HG03108 (cell line): ENCODE data around the gene GMDS.

Experiments used
- ATAC-seq: cut with Tn5 transposase; IDR thresholded peaks from one replicate; pipeline ENCODE4 v1.9.1; 2021; ENCODE audit warnings: moderate library complexity; ENCODE audit not compliant: unreplicated experiment

Gene GMDS

DNA sequence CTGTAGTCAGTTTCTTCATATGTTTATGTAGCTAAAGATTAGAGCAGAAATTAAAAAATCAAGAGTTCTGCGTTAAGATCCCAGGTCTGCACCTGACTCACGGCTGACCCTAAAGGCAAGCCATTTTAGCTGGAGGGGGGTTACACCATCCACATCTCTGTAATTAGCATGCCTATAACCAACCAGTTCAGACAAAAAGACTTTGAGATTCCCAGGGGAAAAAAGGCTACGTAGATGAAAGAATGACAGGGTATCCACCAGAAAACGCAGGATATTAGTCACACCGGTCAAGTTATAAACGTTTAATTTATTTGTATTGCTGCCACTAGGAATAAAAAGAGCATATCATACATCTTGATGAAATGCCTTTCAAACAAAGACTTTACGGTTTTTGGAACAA lies 336.6 kb downstream of the GMDS start:
- no peak for ATAC-seq

DNA sequence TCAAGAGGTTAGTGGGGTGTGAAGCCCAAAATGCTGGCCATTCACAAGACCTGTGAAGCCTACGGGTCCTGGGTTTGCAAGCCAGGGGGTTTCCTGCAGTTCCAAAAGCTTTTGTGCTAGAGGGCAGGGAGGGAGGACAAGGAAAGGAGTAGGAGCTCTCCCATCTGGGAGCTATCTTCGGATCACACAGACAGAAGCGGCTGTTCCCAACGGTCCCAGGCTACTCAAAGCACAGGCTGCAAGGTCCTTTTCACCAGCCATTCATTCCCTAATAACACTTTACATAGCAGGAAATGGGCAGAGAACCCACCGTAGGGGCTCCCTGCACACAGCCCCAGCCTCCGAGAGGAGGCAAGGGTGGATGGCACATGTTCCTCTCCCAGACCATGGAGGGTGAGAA lies 338.8 kb downstream of the GMDS start:
- ATAC-seq: no peak

DNA sequence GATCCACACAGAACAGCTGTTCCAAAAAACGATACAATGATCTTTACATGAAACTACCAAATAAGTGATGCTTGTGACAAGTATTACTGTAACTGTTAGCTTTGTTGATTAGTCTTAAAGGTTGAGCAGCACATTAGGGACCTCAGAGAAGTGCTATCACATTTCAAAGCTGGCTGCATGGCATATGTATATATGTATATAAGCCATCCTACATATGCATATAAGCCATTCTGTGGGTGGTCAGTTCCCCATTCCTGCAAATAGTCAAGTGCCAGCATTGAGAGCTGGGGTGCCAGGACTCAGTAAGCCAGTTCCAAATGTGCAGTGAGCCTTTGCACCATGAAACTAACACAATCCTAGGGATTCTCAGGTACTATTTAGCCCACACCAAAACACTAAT lies 339.4 kb downstream of the GMDS start:
- no peak for ATAC-seq

DNA sequence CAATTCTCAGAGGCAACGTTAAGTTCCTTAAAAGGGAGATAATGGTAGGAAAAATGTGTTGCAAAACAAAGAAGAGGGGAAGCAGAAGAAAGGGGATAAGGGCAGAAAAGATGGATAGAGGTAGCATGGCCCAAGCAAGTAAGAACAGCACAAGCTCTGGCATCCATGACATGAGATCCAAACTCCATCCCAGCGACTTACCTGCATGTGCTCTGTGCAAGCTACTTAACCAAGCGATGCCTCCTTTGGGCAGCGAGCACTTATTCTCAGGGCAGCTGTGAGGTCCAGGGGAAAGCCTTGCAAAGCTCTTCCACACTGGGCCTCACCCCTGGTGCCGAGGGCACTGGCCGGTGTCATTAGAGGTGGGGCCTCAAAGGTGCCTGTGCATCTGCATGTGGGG lies 340.5 kb downstream of the GMDS start:
- ATAC-seq: no peak

DNA sequence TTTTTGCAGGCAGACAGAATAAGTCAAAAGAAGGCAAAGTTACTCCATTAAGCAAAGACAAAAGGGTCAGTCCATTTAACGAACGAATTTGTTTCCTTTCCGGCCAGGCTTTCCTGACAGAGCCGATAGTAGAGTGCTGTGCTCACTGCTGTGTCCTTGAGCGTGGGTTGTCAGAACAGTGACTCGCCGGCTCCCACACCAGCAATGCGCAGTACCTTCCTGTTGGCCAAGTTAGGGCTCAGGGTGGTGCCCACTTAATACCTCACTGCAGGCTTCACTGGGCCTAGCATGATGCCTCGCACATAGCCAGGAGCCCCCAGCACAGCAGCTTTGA lies 341.0 kb downstream of the GMDS start:
- no peak for ATAC-seq

DNA sequence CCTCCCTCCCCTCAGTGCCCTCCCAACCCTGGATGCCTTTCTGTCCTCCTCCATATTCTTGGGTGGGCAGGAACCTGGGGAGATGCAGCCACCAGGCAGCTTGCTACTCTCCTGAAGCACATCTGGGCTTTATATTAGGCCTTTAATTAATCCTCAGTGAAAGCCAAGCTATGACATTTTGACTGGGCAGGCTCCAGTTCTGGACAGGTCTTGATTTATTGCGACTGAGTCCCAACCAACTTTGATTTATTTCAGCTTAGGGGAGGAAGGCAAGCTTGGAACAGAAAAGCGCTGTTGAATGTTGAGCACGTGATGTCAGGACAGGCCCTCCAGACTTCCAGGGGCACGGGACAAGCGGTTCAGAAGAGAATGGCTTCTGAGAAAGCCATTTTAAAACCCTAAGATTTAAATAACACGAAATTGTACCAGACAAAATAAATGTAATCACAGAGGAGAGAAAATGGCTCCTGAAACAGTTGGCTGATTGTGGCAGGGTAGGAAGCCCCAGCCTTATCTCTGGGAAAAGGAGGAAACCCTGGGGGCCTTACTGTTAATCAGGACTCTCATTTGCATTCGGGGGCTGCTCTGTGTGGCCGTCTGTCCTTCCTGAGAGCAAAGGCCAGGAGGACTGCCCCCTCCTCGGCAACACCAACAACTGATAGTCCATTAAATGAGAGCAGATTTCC lies 341.5 kb downstream of the GMDS start:
- no peak for ATAC-seq

DNA sequence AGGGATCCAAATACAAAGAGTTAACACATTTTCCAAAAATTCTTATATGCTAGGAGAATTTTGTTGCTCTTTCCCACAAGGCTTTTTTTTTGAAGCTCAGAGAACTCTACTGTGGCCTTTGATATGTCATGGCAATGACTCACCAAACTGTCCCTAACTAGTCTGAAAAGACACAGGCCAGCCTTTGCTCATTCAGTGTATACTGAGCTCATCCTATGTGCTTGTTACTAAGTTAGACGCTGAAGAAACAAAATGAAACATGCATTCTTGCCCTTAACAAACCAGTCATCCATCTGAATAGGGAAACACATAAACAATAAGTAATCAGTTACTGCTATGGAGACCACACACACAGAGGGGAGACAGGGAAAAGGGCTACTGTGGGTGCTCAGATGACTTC lies 343.8 kb downstream of the GMDS start:
- no peak for ATAC-seq

DNA sequence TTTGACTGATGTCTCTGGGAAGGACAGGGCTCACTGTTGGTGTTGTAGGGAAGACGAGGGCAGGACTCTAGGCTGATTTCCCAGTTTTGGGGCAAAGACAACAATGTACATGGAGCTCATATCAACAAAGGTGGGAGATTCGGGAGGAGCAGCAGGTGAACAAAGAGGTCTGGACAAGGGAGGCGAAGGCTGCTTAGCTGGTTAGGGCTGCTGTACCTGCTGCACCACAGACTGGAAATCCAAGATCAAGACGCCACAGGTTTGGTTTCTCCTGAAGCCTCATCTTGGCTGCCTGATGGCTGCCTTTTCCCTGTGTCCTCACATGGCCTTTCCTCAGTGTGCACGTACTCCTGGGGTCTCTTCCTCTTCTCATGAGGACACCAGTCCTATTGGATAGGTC lies 348.5 kb downstream of the GMDS start:
- ATAC-seq: no peak

DNA sequence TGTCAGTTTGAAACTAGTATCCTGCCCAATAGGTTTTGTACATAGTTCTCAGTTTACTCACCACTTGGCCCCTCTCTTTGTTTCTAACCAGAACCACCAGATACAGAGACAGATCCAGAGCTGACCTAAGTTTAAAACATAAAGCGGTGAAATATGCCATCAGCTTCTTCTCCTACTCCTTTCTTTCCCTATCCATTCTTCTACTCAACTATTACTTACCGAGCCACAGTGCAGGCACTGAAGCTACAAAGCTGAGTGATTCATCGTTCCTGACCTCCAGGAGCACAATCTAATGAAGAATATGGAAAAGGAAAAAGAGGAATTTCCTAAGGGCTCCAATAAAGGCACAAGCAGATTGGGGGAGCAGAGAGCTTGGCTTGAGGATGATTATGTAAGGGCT lies 349.7 kb downstream of the GMDS start:
- no peak for ATAC-seq

DNA sequence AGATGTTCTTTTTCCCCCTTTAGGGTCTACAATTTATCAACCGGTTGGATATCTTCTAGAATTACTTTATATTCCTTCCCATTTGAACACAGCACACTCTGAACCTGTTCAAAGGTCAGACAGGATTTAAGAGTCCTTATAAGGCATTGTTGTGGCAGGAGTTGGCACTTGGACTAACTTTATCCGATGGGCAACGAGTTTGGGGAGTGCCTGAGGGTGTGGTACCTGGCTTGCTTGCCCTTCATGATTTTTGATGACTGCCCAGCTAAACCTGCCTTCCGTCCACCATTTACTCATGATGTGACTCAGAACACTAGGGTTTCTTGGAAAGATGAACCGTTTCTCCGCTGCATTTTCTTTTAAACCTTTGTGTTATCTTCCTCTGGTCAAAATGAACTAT lies 350.5 kb downstream of the GMDS start:
- no peak for ATAC-seq

DNA sequence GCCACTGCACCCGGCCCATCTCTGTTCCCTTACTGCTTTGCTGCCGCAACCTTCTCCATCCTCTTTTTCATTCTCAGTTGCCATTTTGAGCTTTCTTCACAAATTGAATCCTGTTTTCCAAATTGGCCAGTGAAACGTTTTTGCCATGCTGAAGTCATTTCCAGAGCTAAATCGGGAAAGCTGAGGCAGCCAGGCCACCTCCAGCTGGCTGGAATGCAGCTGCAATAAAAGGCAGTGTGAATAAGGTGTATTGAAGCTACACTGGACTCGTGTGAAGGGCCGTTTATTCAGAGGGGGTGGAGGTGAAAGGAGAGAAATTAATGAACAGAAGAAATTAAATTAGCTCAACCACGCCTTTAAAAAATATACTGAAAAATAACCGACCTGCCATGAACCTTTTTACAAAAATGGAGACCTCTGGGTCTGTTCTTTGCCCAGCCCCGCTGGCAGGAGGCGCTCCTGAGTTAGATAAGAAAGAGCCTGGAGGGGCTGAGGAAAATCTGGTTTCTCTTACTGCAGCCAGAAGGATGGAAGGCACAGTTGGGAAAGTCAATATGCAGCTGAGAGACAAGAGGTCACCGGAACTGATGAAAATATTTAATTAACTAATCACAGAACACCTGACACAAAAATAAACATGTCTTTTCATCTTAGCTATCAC lies 351.8 kb downstream of the GMDS start:
- ATAC-seq: no peak

DNA sequence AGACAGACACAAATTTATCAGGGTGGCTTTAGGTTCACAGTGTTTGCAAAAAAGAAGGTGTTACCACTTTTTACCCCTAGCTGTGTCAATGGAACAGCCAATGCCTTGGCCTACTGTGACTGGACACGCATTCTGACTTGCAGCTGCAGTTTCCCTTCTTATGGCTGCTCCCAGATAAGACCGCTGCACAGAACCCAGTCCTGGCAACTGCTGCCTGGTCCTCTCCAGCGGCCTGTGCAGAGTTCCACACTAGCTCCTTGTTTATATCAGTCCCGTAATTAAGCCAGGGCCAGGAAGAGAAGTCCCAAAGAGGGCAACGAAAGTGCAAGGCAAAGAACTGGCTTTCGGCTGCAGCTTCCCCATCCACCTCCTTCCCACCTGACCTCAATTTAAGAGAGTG lies 352.7 kb downstream of the GMDS start:
- no peak for ATAC-seq

DNA sequence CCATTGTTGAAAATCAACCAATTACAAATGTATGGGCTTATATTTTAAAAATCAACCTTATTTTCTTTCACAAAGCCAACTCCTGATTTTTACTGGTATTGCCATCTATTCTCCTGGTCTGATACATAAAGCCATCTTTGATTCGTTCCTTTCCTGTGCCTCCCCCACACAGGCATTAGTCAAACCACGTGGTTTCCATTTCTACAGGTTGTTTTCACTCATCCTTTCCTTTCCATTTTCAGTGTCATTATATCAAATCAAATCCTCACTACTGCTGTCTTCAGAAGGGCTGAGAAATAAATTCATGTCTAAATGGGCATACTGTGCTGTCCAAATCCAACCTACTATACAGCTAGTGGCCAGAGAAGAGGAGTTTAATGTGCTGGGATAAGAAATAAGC lies 354.4 kb downstream of the GMDS start:
- no peak for ATAC-seq

DNA sequence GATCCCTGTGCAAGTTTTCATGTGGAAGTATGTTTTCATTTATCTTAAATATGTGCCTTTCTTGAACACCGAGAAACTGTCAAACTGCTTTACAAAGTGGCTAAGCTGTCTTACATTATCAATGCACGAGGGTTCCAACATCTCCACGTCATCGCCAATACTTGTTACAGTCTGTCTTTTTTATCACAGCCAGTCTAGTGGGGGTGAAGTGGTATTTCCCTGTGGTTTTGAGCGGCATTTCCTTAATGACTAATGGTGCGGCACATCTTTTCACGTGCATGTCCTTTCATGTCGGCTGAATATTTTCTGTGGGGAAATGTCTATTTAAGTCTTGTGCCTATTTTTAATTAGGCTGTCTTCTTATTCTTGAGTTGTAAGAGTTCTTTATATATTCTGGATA lies 355.3 kb downstream of the GMDS start:
- ATAC-seq: no peak

DNA sequence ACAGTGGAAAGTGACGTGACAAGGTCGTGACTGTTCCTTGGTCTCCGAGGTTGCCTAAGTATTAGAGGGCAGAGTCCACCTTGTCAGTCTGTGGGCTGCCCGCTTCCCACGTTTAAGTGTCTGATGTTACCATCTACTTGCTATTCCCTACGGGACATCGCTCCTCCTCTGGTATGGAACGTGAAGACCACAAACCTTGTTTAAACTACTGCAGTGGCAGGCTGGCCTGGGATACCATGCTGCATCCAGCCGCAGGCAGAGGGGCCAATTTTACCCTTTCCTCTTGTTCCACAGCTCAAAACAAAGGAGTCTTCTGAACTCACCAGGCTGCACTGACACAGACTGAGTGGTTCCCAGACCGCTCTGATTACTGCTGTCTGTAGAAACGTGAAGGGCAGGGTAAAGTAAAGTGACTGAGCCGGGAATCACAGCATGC lies 359.8 kb downstream of the GMDS start:
- ATAC-seq: no peak

DNA sequence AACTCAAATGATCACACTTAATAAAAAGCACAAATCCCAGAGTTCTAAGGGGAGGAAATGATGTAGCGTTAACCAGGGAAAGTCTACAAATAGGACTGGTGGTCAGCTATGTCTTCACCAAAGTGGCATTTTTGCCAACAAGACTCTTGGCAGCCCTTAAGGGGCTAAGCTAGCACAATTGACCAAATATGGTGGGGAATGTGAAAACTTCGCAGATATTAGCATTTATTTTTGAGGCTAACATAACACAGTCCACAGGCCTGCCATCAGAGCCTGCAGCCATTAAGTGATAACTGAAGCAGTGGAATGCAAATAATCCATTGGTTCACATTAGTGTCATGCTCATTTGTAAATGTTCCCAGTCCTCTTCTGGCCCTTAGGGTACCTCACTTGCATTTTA lies 361.1 kb downstream of the GMDS start:
- ATAC-seq: no peak

DNA sequence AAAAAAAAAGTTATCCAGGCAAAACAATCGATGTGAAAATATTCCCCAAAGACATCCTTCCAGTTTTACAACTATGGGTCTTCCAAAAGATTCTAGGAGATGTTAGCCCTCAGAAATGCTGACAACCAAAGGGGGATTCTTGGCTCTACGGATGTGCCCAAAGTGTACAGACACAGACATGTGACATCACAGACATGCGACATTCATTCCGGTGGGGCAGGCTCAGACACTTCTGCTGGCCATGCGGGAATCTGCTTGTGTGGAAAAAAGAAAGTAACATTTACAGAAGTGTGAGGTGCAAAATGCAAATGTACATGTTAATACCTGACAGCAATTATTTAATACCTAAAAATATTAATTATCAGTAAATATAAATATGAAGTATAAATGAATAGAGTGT lies 367.1 kb downstream of the GMDS start:
- ATAC-seq: no peak

DNA sequence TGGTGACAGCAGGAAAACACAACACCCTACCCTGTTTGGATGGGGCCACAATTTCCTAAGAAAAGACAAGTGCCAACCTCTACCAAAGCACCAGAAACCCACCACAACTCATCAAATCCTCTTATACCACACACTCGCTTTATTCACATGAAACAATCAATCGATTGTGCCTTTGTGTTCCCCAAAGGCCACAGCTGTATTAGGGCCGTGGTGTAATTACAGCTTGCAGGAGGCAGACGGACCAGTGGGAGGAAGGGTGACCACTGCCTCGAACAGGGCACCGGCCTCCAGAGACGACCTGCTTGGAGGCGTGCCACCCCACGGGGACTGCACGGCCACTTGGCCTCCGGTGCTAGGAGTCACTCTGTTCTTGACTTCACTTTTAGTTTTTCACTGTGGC lies 371.6 kb downstream of the GMDS start:
- ATAC-seq: no peak

DNA sequence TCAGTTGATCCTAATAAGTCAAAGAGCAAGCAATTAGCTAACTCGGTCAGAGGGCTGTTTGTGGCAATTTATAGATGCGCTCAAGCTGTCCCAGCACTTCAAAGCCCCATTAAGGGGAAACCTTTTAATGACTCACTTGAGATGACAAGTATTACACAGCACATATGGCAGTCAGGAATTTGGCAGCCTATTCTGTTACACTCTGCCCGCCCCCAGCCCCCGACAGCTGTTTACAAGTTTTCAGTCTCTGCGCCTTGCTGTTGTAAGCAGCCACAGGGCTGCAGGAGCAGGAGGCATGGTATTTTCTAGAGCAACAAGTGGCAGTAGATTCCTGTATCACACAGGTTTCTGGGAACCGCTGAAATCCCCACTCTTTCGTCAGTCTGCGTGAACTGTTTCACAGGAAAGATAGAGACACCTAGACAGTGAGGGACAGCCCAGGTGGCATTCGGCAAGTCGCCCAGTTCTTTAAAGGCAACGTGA lies 372.7 kb downstream of the GMDS start:
- ATAC-seq: no peak

DNA sequence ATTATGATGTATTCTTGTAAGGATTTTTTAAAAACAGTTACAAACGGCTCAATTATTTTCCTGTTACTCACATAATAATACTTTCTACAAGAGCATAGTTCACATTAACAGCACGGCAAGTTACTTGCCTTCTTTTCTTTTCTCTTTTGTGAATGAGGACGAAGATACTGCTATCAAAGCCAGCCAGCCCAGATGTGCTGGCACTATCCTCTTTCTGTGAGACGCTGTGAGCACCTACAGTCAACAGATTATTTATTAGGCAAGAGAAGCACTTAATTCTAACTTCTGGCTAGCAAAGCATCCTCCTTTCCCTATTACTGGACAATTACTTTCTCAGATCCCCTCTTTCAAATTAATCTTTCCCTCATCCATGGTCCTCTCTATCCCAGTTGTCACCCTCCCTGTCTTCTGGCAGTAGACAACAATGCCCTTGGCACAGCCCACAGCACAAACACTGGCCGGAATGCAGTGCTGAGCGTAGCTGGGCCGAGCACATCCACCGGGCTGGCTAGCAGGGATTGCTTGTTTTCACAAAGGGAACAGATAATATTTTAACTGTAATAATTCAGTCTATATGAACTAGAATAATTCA lies 373.6 kb downstream of the GMDS start:
- no peak for ATAC-seq

DNA sequence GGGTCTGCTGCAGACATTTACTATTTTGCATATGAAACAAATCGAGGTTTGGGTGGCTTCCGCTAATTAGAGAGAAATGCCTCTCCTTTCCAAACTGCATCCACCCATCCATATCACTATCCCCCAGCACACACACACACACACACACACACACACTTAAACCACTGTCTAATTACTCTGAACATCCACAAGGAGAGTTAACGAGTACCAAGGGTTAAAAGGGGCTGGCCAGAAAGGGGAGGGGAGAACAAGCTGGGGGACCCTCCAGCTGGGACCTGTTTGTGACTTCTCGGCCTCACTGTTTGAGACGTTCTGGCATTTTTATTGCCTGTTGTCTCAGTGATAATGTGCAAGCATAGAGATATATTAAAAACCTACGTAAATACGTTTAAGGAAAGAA lies 374.5 kb downstream of the GMDS start:
- ATAC-seq: no peak

DNA sequence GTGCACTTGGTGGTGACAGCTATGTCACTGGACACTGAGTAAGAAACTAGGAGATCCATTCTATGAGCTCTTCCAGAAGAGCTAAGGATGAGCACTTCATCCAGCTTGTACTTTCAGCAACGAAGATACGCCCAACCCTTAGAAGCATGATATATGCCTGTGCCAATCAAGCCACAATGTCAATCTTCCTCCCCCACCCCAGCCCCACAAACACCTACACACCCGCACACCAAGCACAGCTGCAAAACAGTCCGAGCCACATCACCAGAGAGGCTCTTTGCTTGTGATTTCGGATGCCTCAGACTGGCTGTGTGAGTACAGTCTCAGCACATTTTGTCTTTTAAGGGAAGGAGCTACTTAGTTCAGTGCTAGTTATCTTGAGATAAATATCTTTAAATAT lies 375.2 kb downstream of the GMDS start:
- no peak for ATAC-seq

DNA sequence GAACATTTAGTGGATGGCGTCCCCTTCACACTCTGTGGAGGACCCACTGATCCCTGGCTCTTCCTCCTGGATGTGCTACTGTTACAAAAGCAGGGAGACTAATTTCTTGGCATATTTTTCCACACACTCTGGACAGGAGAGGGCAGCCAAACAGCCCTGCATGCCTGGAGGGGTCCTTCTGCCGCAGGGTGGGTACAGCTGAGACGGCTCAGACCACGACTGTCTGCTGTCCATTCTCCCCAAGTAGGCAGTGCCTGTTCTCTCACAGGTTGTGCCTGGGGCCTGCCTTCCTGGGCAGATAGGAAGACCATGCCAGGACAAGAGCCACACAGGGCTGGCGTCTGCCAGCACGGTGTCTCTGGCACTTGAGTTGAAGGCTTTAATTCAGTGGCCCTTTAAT lies 375.6 kb downstream of the GMDS start:
- no peak for ATAC-seq
